Neural cell (in vitro differentiated cells): ENCODE data around the gene GSC2. TPM values are rescaled to one million over a fixed set of nuclear protein-coding genes. Genes with fewer than 3 reads are reported as not detected.

Source experiments
- H2AFZ ChIP-seq: fragments of 200-600, 300-800 bp; sonication (generic), shearing (Covaris generic); 2 replicates; pipeline ENCODE4 v1.6.0; 2014; ENCODE audit warnings: low read depth, mild to moderate bottlenecking, antibody characterized with exemption, low read length, moderate library complexity
- H3F3A ChIP-seq: fragments of 200-600 bp; shearing (Covaris generic); 2 replicates; pipeline ENCODE4 v1.6.1; 2016; ENCODE audit warnings: mild to moderate bottlenecking, moderate library complexity, mixed read lengths, antibody characterized with exemption, low read length; ENCODE audit not compliant: insufficient read depth, poor library complexity, severe bottlenecking
- H3K27ac ChIP-seq: fragments of 200-600, 300-800 bp; sonication (generic), shearing (Covaris generic); 2 replicates; pipeline ENCODE4 v1.5.1; 2014; ENCODE audit warnings: mild to moderate bottlenecking, low read length, moderate library complexity
- H3K27me3 ChIP-seq: fragments of 300-800, 200-600 bp; sonication (generic), shearing (Covaris generic); 2 replicates; pipeline ENCODE4 v1.6.0; 2014; ENCODE audit warnings: mild to moderate bottlenecking, low read depth, low read length, moderate library complexity; ENCODE audit not compliant: insufficient read depth
- H3K36me3 ChIP-seq: fragments of 300-800, 200-600 bp; sonication (generic), shearing (Covaris generic); 2 replicates; pipeline ENCODE4 v1.5.1; 2014; ENCODE audit warnings: mild to moderate bottlenecking, antibody characterized with exemption, low read length, moderate library complexity; ENCODE audit not compliant: insufficient read depth
- H3K4me2 ChIP-seq: fragments of 300-800, 200-600 bp; sonication (generic), shearing (Covaris generic); 2 replicates; pipeline ENCODE4 v1.6.0; 2014; ENCODE audit warnings: mild to moderate bottlenecking, low read length
- H3K4me3 ChIP-seq: fragments of 300-800, 200-600 bp; sonication (generic), shearing (Covaris generic); 2 replicates; pipeline ENCODE4 v1.5.1; 2014; ENCODE audit warnings: mild to moderate bottlenecking, low read length, moderate library complexity
- H3K79me2 ChIP-seq: fragments of 200-600 bp; shearing (Covaris generic); replicated peaks from 2 replicates; pipeline ENCODE4 v1.6.0; 2014; ENCODE audit warnings: mild to moderate bottlenecking, low read length, moderate library complexity; ENCODE audit not compliant: insufficient read depth
- H3K9ac ChIP-seq: fragments of 300-800, 200-600 bp; sonication (generic), shearing (Covaris generic); 2 replicates; pipeline ENCODE4 v1.6.1; 2016; ENCODE audit warnings: mild to moderate bottlenecking, low read length, mixed read lengths
- H3K9me2 ChIP-seq: fragments of 200-600 bp; shearing (Covaris generic); 2 replicates; pipeline ENCODE4 v1.6.1; 2016; ENCODE audit warnings: mild to moderate bottlenecking, low read length, mixed read lengths; ENCODE audit not compliant: insufficient read depth
- H3K9me3 ChIP-seq: fragments of 200-600, 300-800 bp; sonication (generic), shearing (Covaris generic); 2 replicates; pipeline ENCODE4 v1.6.1; 2016; ENCODE audit warnings: mild to moderate bottlenecking, mixed run types, low read length, moderate library complexity, mixed read lengths
- H4K20me1 ChIP-seq: fragments of 200-600 bp; shearing (Covaris generic); 2 replicates; pipeline ENCODE4 v1.6.1; 2016; ENCODE audit warnings: mild to moderate bottlenecking, mixed run types; ENCODE audit not compliant: insufficient read depth
- EP300 ChIP-seq: fragments of 450-650 bp; conservative IDR thresholded peaks from 2 replicates; pipeline ENCODE4 v1.6.1; 2014; ENCODE audit warnings: antibody characterized with exemption, mild to moderate bottlenecking, moderate library complexity; ENCODE audit not compliant: poor library complexity, severe bottlenecking
- EZH2 ChIP-seq: fragments of 200-600, 300-800 bp; shearing (Covaris generic), sonication (generic); IDR thresholded peaks from 2 replicates; pipeline ENCODE4 v1.6.1; 2014; ENCODE audit warnings: antibody characterized with exemption, low read length, borderline replicate concordance, mild to moderate bottlenecking; ENCODE audit not compliant: insufficient read depth, poor library complexity, severe bottlenecking
- MXI1 ChIP-seq: fragments of 450-650 bp; conservative IDR thresholded peaks from 2 replicates; pipeline ENCODE4 v1.6.1; 2014; ENCODE audit warnings: antibody characterized with exemption, mild to moderate bottlenecking; ENCODE audit not compliant: poor library complexity, severe bottlenecking
- RAD21 ChIP-seq: fragments of 450-650 bp; conservative IDR thresholded peaks from 2 replicates; pipeline ENCODE4 v1.6.1; 2014; ENCODE audit warnings: antibody characterized with exemption, mild to moderate bottlenecking, moderate library complexity
- SMC3 ChIP-seq: fragments of 450-650 bp; conservative IDR thresholded peaks from 2 replicates; pipeline ENCODE4 v1.6.1; 2014; ENCODE audit warnings: antibody characterized with exemption, mild to moderate bottlenecking, moderate library complexity; ENCODE audit not compliant: poor library complexity
- polyA plus RNA-seq: library from polyadenylated mRNA; depleted of rRNA; stranded (reverse); fragments of >200 nt; gene quantifications from 2 replicates; pipeline ENCODE4 v1.2.3, GENCODE V29; 2014
- TF ChIP-seq, protein P1 (sequence below): fragments of 450-650 bp; IDR thresholded peaks from 2 replicates; pipeline ENCODE4 v1.5.1; 2014; ENCODE audit warnings: antibody characterized with exemption, mild to moderate bottlenecking, moderate library complexity; ENCODE audit not compliant: poor library complexity, severe bottlenecking
- TF ChIP-seq, protein P2 (sequence below): IDR thresholded peaks from 2 replicates; pipeline ENCODE4 v1.6.1; 2012; ENCODE audit warnings: borderline replicate concordance

Gene GSC2
- polyA plus RNA-seq, 1 donor from 2014 or later = not detected

DNA sequence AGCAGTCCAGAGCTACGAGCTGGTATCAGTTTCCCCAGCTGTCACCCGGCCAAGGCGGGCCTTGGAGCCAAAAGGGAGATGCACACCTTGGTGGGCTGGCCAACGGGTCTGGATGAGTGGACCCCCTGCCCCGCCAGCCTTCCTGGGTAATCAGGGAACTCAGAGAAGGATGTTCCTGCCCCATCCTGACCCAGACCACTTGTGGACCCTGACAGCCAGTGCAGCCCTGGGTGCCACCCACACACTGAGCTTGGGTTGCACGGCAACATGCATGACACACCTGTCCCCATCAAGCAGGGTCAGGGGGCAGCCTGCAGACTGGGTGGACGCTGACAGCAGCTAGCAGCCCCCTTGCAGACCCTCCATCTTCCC, 19.8 kb upstream of the GSC2 start:
- peaks cover 13% of the 10 kb centered on the region for H3K79me2 ChIP-seq
- H3K4me2 ChIP-seq = no peak overlapping the region
- no peaks in the 10 kb centered on the region for H4K20me1 ChIP-seq
- H3K4me3 ChIP-seq = no peak overlapping the region
- H2AFZ ChIP-seq = no peak overlapping the region
- no peak overlapping the region for H3K27ac ChIP-seq
- peaks cover 38% of the 10 kb centered on the region for H3K27me3 ChIP-seq
- H3K9me3 ChIP-seq = no peaks in the 10 kb centered on the region
- H3K9ac ChIP-seq = no peak overlapping the region
- TF ChIP-seq EP300 (no peak), EZH2 (no peak)
- TF ChIP-seq, protein P1, sequence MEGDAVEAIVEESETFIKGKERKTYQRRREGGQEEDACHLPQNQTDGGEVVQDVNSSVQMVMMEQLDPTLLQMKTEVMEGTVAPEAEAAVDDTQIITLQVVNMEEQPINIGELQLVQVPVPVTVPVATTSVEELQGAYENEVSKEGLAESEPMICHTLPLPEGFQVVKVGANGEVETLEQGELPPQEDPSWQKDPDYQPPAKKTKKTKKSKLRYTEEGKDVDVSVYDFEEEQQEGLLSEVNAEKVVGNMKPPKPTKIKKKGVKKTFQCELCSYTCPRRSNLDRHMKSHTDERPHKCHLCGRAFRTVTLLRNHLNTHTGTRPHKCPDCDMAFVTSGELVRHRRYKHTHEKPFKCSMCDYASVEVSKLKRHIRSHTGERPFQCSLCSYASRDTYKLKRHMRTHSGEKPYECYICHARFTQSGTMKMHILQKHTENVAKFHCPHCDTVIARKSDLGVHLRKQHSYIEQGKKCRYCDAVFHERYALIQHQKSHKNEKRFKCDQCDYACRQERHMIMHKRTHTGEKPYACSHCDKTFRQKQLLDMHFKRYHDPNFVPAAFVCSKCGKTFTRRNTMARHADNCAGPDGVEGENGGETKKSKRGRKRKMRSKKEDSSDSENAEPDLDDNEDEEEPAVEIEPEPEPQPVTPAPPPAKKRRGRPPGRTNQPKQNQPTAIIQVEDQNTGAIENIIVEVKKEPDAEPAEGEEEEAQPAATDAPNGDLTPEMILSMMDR = no peak
- no peaks in the 10 kb centered on the region for H3K36me3 ChIP-seq
- no peaks in the 10 kb centered on the region for H3F3A ChIP-seq
- no peaks in the 10 kb centered on the region for H3K9me2 ChIP-seq

GRCh38 chr22:19169002-19169946, 19.2 kb upstream of the GSC2 start:
- H4K20me1 ChIP-seq = no peaks in the 10 kb centered on the region
- no peaks in the 10 kb centered on the region for H3F3A ChIP-seq

More at GRCh38 chr22:19169002-19169946, 19.2 kb upstream of the GSC2 start:
- Histone ChIP-seq H3K79me2 (peaks cover 13% of the 10 kb centered on the region), H3K9me3 (no peaks in the 10 kb centered on the region), H3K9ac (no peak overlapping the region), H3K36me3 (no peaks in the 10 kb centered on the region), H3K27me3 (peaks cover 38% of the 10 kb centered on the region), H3K27ac (no peak overlapping the region), H3K4me3 (no peak overlapping the region), H2AFZ (no peak overlapping the region), H3K9me2 (no peaks in the 10 kb centered on the region), H3K4me2 (no peak overlapping the region)
- TF ChIP-seq, protein P1 = no peak
- TF ChIP-seq, protein P2, sequence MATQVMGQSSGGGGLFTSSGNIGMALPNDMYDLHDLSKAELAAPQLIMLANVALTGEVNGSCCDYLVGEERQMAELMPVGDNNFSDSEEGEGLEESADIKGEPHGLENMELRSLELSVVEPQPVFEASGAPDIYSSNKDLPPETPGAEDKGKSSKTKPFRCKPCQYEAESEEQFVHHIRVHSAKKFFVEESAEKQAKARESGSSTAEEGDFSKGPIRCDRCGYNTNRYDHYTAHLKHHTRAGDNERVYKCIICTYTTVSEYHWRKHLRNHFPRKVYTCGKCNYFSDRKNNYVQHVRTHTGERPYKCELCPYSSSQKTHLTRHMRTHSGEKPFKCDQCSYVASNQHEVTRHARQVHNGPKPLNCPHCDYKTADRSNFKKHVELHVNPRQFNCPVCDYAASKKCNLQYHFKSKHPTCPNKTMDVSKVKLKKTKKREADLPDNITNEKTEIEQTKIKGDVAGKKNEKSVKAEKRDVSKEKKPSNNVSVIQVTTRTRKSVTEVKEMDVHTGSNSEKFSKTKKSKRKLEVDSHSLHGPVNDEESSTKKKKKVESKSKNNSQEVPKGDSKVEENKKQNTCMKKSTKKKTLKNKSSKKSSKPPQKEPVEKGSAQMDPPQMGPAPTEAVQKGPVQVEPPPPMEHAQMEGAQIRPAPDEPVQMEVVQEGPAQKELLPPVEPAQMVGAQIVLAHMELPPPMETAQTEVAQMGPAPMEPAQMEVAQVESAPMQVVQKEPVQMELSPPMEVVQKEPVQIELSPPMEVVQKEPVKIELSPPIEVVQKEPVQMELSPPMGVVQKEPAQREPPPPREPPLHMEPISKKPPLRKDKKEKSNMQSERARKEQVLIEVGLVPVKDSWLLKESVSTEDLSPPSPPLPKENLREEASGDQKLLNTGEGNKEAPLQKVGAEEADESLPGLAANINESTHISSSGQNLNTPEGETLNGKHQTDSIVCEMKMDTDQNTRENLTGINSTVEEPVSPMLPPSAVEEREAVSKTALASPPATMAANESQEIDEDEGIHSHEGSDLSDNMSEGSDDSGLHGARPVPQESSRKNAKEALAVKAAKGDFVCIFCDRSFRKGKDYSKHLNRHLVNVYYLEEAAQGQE = no peak
- TF ChIP-seq MXI1 (no peak), EZH2 (peak; percentile 60), SMC3 (no peak), EP300 (no peak), RAD21 (no peak)
